PC-3 (cell line): ENCODE results near the gene SQOR. TPM values are rescaled to one million over a fixed set of nuclear protein-coding genes. Genes with fewer than 3 reads are reported as not detected.
"Not testable (repeated sequence)": the region's sequence is repeated elsewhere in the genome, so short reads cannot be mapped to it uniquely, and the experiment has no call there.

Source experiments
- ATAC-seq: fragments of 200-7000 bp; cut with Tn5 transposase; 2 replicates; pipeline ENCODE4 v1.9.1; 2020; ENCODE audit warnings: mild to moderate bottlenecking, moderate library complexity
- BruUV-seq: library from RNA; stranded (reverse); fragments of 400-500 nt; replicated peaks from 2 replicates; lab custom pipeline; 2021; lab: Mats Ljungman, UMichigan
- CTCF ChIA-PET: fragments of 300-600 bp; sonication (Branson Sonifier 250); formaldehyde crosslinking; loops from one replicate; lab custom pipeline; 2022; ENCODE audit warnings: antibody characterized with exemption; lab: Charles Lee
- POLR2A ChIA-PET: fragments of 300-600 bp; sonication (Branson Sonifier 250); formaldehyde crosslinking; loops from one replicate; lab custom pipeline; 2022; ENCODE audit warnings: antibody characterized with exemption; ENCODE audit not compliant: unreplicated experiment; lab: Charles Lee
- DNase-seq: peaks from one replicate; pipeline ENCODE4 v3.0.0-alpha.2; 2015
- H2AFZ ChIP-seq: fragments of 300-600 bp; sonication (generic); 2 replicates; pipeline ENCODE4 v1.6.0; 2016; ENCODE audit warnings: antibody characterized with exemption, low read length
- H3F3A ChIP-seq: fragments of 300-600 bp; sonication (generic); one replicate; pipeline ENCODE4 v1.6.0; 2017; ENCODE audit warnings: antibody characterized with exemption, low read length, control low read depth, mild to moderate bottlenecking; ENCODE audit not compliant: unreplicated experiment
- H3K27ac ChIP-seq: fragments of 300-600 bp; sonication (generic); 2 replicates; pipeline ENCODE4 v1.5.1; 2016; ENCODE audit warnings: mild to moderate bottlenecking, low read length
- H3K27me3 ChIP-seq: fragments of 300-600 bp; sonication (generic); 2 replicates; pipeline ENCODE4 v1.6.1; 2016; ENCODE audit warnings: low read length, mixed read lengths
- H3K36me3 ChIP-seq: fragments of 300-600 bp; sonication (generic); 2 replicates; pipeline ENCODE4 v1.6.1; 2016; ENCODE audit warnings: low read depth, mixed run types, low read length, mixed read lengths
- H3K4me1 ChIP-seq: fragments of 300-600 bp; sonication (generic); 2 replicates; pipeline ENCODE4 v1.5.1; 2016; ENCODE audit warnings: low read length; ENCODE audit not compliant: insufficient read depth
- H3K4me2 ChIP-seq: fragments of 300-600 bp; sonication (generic); 2 replicates; pipeline ENCODE4 v1.6.0; 2016; ENCODE audit warnings: low read length
- H3K4me3 ChIP-seq: fragments of 300-600 bp; sonication (generic); 2 replicates; pipeline ENCODE4 v1.5.1; 2016; ENCODE audit warnings: mild to moderate bottlenecking, low read length, mixed read lengths
- H3K79me2 ChIP-seq: fragments of 300-600 bp; sonication (generic); 2 replicates; pipeline ENCODE4 v1.6.1; 2017; ENCODE audit warnings: low read length, mixed read lengths
- H3K9ac ChIP-seq: fragments of 300-600 bp; sonication (generic); 2 replicates; pipeline ENCODE4 v1.6.0; 2016; ENCODE audit warnings: mild to moderate bottlenecking, low read length
- H3K9me2 ChIP-seq: fragments of 300-600 bp; sonication (generic); replicated peaks from 2 replicates; pipeline ENCODE4 v1.6.1; 2016; ENCODE audit warnings: mixed run types, low read length, mixed read lengths
- H3K9me3 ChIP-seq: fragments of 300-600 bp; sonication (generic); 2 replicates; pipeline ENCODE4 v1.6.1; 2016; ENCODE audit warnings: low read length, mixed read lengths
- H4K20me1 ChIP-seq: fragments of 300-600 bp; sonication (generic); 2 replicates; pipeline ENCODE4 v1.6.1; 2016; ENCODE audit warnings: low read length, mixed read lengths
- EZH2 ChIP-seq: fragments of 300-600 bp; sonication (generic); IDR thresholded peaks from one replicate; pipeline ENCODE4 v1.6.1; 2017; ENCODE audit warnings: antibody characterized with exemption, mild to moderate bottlenecking, low read length; ENCODE audit not compliant: unreplicated experiment
- EZH2phosphoT487 ChIP-seq: fragments of 300-600 bp; sonication (generic); IDR thresholded peaks from 2 replicates; pipeline ENCODE4 v1.6.1; 2018; ENCODE audit warnings: mild to moderate bottlenecking, antibody characterized with exemption, low read length, borderline replicate concordance
- intact Hi-C: fragments of 100-400 bp; cut with micrococcal nuclease; formaldehyde crosslinking; loops from 2 replicates; pipeline ENCODE4 v1.9.0; 2023
- total RNA-seq: library from RNA; depleted of rRNA; stranded (reverse); fragments of >200 nt; gene quantifications from 2 replicates; pipeline ENCODE4 v1.2.3, GENCODE V29; 2014
- TF ChIP-seq, protein P1 (sequence below): fragments of 300-600 bp; sonication (generic); conservative IDR thresholded peaks from 2 replicates; pipeline ENCODE4 v1.5.1; 2017; ENCODE audit warnings: antibody characterized with exemption, low read depth, mild to moderate bottlenecking, low read length

Gene SQOR
- total RNA-seq, 1 experiment from 2014 or later, result 86.1 TPM

DNA sequence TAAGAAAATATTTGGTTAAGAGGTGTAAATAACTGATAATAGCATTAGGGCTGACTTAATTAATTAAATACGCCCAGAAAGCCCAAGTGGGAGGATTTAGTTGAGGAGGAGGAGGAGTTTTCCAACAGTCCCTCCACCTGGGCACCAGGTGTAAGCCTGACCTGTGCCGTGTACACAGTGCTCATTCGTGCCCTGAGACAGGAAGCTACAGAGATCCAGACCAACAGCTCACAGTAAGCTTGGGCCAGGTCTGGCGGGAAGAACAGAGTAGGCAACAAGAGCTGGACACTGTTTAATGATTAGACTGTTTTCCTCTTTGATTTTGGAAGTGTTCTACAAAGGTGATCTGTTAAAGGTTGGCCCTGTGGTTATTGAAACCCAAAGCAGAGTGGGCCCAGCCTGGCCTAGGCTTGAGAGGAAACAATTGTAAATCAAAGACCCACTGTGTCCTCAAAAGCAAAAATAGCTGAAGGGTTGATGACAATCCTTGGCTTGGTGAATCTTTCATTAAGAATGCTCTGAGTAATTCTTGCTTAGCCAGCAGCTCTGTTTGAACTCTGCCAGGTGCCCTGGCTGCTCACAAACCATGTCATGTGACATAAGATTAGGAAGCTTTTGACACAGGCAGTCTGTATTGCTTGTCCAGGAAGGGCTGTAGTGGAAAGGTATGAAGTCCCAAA, 13.8 kb downstream of the SQOR start:
- peak overlapping the region; percentile 92 for H3K27ac ChIP-seq
- no peaks in the 10 kb centered on the region for H3K9me2 ChIP-seq
- H3K9me3 ChIP-seq, result no peaks in the 10 kb centered on the region
- H3K36me3 ChIP-seq, result no peaks in the 10 kb centered on the region
- peak overlapping the region; percentile 15; the same call in 1 of the 2 replicates for H2AFZ ChIP-seq
- TF ChIP-seq EZH2phosphoT487, result no peak
- TF ChIP-seq EZH2, result no peak
- TF ChIP-seq, protein P1, sequence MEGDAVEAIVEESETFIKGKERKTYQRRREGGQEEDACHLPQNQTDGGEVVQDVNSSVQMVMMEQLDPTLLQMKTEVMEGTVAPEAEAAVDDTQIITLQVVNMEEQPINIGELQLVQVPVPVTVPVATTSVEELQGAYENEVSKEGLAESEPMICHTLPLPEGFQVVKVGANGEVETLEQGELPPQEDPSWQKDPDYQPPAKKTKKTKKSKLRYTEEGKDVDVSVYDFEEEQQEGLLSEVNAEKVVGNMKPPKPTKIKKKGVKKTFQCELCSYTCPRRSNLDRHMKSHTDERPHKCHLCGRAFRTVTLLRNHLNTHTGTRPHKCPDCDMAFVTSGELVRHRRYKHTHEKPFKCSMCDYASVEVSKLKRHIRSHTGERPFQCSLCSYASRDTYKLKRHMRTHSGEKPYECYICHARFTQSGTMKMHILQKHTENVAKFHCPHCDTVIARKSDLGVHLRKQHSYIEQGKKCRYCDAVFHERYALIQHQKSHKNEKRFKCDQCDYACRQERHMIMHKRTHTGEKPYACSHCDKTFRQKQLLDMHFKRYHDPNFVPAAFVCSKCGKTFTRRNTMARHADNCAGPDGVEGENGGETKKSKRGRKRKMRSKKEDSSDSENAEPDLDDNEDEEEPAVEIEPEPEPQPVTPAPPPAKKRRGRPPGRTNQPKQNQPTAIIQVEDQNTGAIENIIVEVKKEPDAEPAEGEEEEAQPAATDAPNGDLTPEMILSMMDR, result no peak
- ATAC-seq, result peak; percentile 66
- H3K9ac ChIP-seq, result peak overlapping the region; percentile 23; the same call in 1 of the 2 replicates
- peak overlapping the region; percentile 54 for H3K4me2 ChIP-seq
- peaks cover 80% of the 10 kb centered on the region for H3K79me2 ChIP-seq
- H3K4me1 ChIP-seq, result peaks cover 56% of the 10 kb centered on the region
- no peaks in the 10 kb centered on the region for H3K27me3 ChIP-seq
- no peaks in the 10 kb centered on the region for H3F3A ChIP-seq
- intact Hi-C loops, result no loop called here
- no peaks in the 10 kb centered on the region for H4K20me1 ChIP-seq
- no TSS peak for BruUV-seq
- CTCF ChIA-PET, result no interaction called here
- POLR2A ChIA-PET, result interaction anchor here (0.5 kb wide), 2 partner anchors 11 to 141 kb away, joined by 4 to 17 read pairs; no protein-coding TSS in a partner anchor
- no peak overlapping the region for H3K4me3 ChIP-seq
- peak; percentile 88 for DNase-seq

DNA sequence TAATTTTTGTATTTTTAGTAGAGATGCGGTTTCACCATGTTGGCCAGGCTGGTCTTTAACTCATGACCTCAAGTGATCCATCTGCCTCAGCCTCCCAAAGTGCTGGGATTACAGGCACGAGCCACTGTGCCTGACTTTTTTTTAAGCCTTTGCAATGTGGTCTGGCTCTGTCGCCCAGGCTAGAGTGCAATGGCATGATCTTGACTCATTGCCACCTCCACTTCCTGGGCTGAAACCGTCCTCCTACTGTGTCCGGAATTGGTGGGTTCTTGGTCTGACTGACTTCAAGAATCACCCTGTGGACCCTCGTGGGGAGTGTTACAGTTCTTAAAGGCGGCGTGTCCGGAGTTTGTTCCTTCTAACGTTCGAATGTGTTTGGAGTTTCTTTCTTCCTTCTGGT, 15.2 kb downstream of the SQOR start:
- Histone ChIP-seq H3K79me2 (peaks cover 80% of the 10 kb centered on the region), H3K4me1 (peaks cover 47% of the 10 kb centered on the region)
- intact Hi-C loops, ATAC-seq, H4K20me1 ChIP-seq, H3K27me3 ChIP-seq, H3K36me3 ChIP-seq, H3K9ac ChIP-seq, H3K9me3 ChIP-seq, BruUV-seq, CTCF ChIA-PET, H3F3A ChIP-seq, H3K27ac ChIP-seq, DNase-seq, H3K9me2 ChIP-seq, H2AFZ ChIP-seq, POLR2A ChIA-PET, H3K4me3 ChIP-seq, H3K4me2 ChIP-seq: not testable (repeated sequence)

DNA sequence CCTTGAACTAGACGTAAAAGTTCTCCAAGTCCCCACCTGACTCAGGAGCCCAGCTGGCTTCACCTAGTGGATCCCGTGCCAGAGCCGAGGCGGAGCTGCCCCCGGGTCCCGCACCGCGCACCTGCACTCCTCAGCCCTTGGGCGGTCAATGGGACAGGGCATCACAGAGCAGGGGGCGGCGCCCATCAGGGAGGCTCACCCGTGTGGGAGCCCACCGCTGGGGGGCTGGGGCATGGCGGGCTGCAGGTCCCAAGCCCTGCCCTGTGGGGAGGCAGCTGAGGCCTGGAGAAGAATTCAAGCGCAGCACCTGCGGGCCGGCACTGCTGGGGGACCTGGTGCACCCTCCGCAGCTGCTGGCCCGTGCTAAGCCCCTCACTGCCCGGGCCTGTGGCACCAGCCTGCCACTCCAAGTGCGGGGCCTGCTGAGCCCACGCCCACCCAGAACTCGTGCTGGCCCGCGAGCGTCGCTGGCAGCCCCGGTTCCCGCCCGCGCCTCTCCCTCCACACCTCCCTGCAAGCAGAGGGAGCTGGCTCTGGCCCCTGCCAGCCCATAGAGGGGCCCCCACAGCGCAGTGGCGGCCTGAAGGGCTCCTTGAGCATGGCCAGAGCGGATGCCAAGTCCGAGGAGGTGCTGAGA, 16.2 kb downstream of the SQOR start:
- Histone ChIP-seq H3K27me3 (no peaks in the 10 kb centered on the region), H3K9ac (no peak overlapping the region), H3K4me3 (no peak overlapping the region), H3K4me2 (no peak overlapping the region), H3K9me2 (no peaks in the 10 kb centered on the region), H4K20me1 (no peaks in the 10 kb centered on the region), H3K4me1 (peaks cover 37% of the 10 kb centered on the region), H3K79me2 (peaks cover 79% of the 10 kb centered on the region), H2AFZ (no peak overlapping the region), H3F3A (no peaks in the 10 kb centered on the region), H3K27ac (no peak overlapping the region), H3K9me3 (no peaks in the 10 kb centered on the region), H3K36me3 (no peaks in the 10 kb centered on the region)
- no peak for ATAC-seq
- ChIA-PET CTCF (no interaction called here), POLR2A (no interaction called here)
- BruUV-seq, result no TSS peak
- intact Hi-C loops, result no loop called here
- DNase-seq, result no peak
- TF ChIP-seq, protein P1, result no peak
- TF ChIP-seq EZH2phosphoT487, result no peak
- no peak for TF ChIP-seq EZH2
